PC-3 (cell line): ENCODE data around the gene GTF3A.

Source experiments
- CTCF ChIP-seq: fragments of 300-600 bp; sonication (generic); conservative IDR thresholded peaks from 2 replicates; pipeline ENCODE4 v1.5.1; 2017; ENCODE audit warnings: antibody characterized with exemption, low read depth, mild to moderate bottlenecking, low read length
- EZH2 ChIP-seq: fragments of 300-600 bp; sonication (generic); IDR thresholded peaks from one replicate; pipeline ENCODE4 v1.6.1; 2017; ENCODE audit warnings: antibody characterized with exemption, mild to moderate bottlenecking, low read length; ENCODE audit not compliant: unreplicated experiment

GRCh38 chr13:27409013-27409412 is 15.4 kb upstream of the GTF3A start:
- TF ChIP-seq CTCF (no peak), EZH2 (no peak)
